UCSD-AML1 (cell line): ENCODE results near the gene PBX3.
A peak's percentile ranks its signal among the peaks of the same experiment; 100 is the strongest.
"Not testable (repeated sequence)": the region's sequence is repeated elsewhere in the genome, so short reads cannot be mapped to it uniquely, and the experiment has no call there.

Source experiments
- DNase-seq: peaks from one replicate; lab custom pipeline; 2025; ENCODE audit not compliant: unreplicated experiment; lab: John Stamatoyannopoulos, UW

PBX3 gene

GRCh38 chr9:125821078-125821477 lies 73.9 kb downstream of the PBX3 start:
- no peak for DNase-seq

DNA sequence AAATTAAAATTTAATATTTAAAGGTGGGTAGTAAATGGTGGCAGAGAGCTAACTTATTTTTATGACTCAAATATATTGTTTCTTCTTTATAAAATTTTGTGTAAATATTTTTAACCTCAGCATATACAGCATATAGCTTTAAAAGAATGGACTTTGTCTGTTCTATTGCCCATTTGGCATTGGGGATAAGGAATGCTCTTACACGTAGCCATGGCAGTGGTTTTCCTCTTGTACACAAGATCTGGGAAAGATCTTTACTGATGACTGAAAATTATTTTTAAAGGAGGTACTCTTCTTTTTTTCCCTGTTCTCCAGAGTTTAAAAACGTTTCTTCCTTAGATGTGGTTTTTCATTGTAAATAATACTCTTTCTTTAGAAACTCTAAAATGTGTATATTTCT lies 75.0 kb downstream of the PBX3 start:
- no peak for DNase-seq

DNA sequence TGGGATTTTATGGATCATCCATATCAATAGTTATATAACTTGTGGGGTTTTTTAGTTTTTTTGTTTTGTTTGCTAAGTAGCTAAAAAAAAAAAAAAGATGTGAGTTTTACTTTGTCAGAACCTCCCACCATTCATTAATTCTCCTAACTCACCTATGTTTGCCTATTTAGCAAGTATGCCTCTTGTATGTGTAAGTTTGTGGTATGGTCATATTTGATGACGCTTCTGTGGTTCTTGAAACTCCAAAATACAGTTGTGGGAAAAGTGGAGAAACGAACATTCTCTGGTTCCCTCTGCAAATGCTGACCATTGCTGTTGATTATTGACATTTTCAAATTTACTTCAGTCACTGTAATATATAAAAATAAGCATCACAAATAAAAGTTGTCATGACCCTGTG lies 75.7 kb downstream of the PBX3 start:
- DNase-seq: no peak

DNA sequence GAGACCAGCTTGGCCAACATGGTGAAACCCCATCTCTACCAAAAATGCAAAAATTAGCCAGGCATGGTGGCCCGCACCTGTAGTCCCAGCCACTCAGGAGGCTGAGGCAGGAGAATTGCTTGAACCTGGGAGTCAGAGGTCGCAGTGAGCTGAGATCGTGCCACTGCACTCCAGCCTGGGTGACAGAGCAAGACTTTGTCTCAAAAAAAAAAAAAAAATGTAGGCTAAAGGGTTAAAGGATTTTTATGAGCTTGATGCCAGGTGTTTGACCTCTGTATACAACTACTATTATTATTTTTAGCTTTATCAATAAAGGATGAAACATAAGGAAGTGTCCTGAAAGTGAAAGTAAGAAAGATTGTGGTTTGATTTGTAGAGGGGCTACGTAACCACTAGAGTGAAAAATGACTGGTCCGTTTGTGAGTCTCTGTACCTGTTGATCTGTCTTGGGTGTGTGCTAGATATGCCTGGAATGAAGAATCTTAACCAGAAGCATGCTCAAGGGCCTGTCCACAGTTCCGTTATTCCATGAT lies 76.8 kb downstream of the PBX3 start:
- DNase-seq: not testable (repeated sequence)

DNA sequence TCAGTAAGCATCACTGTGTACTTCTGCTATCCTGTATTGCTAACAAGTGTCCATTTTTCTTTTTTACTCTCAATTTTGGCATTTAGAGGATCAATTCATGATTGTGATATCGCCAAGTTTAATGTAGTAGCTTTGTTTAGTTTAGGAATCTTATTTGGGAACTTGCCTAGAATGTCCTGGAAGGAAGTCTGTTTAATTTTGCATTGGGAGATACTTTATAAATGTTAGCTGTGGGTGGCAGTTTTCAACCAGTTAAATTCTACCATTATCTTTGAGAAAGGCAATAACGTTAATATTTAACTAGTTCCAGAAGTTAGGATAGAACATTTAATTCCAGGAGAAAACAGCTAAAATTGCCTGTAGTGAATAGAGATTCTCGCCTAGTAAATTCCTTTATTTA lies 78.6 kb downstream of the PBX3 start:
- DNase-seq: no peak

GRCh38 chr9:125826850-125827249 lies 79.7 kb downstream of the PBX3 start:
- DNase-seq: no peak

DNA sequence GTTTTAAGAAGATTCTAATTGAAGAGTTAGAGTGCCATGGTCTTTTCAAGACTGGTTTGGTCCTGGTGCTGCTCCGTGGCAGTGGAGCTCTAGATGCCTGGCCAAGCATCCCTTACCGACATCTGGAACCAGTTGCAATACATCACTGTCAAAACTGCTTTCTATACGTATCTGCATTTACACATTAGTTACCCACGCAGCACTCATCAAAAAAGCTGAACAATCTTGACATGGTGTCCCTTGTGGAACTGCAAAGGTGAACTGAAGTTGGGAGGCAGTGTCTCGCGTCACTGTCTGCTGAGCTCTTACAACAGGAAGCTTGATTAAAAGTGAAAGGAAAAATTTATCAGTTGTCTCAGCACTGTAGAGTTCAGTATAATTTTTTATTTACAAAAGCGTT lies 82.6 kb downstream of the PBX3 start:
- peak; percentile 26 for DNase-seq

GRCh38 chr9:125831054-125831453 lies 83.9 kb downstream of the PBX3 start:
- DNase-seq: no peak

- DNase-seq: no peak
These were observed 84.4 kb downstream of the PBX3 start for GRCh38 chr9:125831616-125832015.

GRCh38 chr9:125835655-125836054 lies 88.5 kb downstream of the PBX3 start:
- DNase-seq: no peak

GRCh38 chr9:125839317-125839716 lies 92.1 kb downstream of the PBX3 start:
- no peak for DNase-seq

DNA sequence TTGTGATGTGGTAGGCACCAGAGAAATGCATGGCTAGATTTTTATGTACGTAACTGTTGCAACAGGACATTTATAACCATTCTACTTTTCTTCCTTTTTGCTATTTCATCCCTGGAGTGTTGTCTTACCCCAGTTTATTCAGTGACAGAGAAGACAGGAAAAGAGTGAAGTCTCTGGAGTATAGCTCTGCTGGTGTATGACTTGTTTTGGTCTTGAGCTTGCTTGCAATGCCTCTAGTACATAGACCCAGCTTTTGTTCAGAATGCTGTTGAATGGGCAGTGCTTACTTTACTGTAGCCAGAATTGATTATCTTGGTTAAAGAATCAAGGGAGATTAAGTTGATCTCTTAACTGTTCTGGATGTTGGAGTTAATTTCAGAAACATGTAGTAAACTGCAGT lies 94.3 kb downstream of the PBX3 start:
- DNase-seq: no peak

DNA sequence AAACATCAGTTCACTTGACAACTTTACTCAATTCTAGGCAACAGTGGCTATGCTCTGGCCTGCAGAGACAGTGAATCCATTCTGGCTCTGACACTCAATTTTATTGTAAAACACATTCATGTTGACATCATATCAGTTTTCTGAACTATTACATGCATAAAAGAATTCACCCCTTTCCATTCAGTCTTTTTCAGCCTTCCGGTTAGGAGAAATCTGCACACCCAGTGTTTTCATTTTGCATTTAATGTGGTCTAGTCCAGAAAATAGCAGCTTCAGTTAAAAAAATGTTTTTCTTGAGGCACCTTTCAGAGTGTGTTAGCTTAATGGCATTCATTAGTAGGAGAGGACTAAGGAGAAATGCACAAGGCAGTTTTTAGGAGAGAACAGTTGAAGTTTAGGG lies 95.1 kb downstream of the PBX3 start:
- DNase-seq: no peak

DNA sequence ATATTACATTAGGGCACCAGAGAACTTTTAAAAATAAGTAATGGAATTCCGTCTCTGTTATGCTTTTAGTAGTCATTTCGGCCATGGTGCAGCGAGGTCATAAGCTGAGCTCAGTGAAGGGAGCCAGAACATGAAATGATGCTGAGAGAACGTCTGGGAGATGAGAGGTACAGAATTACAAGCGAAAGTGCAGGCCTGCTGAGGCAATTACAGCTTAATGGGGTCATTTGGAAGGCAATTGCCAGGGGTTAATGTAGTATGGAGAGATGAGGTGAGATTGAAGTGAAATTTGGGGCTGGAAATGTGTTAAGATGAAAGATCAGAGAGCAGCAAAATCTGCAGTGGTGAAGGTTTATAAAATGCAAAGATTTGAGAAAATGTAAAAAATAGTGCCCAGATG lies 96.5 kb downstream of the PBX3 start:
- DNase-seq: no peak

- DNase-seq: no peak
These were observed 97.4 kb downstream of the PBX3 start for GRCh38 chr9:125844611-125845010.

DNA sequence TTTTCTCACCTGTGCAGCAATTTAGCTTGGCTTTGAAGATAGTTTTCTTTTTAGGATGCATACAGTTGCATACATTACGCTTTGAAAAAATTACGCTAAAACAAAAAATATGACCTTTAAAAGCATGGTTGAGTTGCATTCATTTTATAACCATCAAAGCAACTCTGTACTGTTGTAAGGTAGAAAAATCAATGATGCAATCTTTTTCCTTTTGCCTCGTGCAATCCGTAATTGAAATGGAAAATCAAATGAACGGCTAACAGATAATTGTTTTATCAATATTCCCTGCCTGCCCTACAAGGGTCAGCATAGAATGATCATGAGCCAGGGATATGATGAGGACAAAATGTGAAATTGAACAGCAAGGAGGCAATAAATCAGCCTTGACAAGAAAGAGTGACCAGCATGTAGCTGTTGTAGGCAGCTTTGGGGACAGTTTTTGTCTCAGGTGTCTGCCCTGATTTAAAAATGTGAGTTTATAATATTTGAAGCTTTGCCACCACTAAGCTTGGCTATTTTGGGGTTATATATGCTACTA lies 98.2 kb downstream of the PBX3 start:
- no peak for DNase-seq

- no peak for DNase-seq
These were observed 100.6 kb downstream of the PBX3 start for GRCh38 chr9:125847735-125848134.

DNA sequence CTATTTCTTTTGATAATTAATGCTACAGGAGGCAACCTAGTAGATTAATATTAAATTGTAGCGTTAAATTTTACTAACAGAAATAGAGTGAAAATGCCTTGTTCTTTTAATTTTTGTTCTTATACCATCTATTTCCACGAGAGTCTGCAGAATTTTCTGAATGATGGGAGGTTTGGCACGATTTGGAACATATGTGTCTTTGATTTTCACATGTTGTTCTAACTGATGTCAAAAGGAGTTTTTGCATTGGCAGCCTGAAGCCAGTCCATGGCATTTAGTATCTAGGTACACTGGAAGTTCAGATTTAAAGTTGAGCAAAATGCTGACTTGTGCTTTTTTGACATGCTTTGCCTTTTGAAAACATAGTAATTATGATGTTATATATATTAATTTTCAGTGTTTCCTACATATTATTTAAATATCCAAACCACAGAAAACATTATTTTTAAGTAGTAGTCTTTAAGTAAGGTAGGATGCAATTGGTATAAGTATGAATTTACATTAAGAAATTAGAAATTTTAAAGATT lies 103.0 kb downstream of the PBX3 start:
- no peak for DNase-seq

DNA sequence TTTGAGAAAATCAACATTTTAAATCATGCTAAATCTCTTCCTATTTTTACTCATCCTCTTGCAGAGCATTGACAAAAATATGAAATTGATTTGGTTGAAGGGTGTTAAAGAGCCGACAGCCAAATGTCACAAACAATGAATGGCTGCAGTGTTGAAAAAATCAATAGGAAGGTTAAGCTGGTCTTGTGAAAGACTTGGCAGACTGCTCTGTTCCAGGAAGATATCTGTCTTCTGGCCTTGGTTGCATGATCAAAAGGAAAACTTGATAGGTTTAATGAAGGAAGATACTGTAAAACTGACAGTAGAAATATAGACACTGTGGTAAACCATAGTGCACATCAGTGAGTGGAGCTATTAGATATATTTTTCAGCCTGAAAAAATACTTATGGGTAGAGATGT lies 103.6 kb downstream of the PBX3 start:
- no peak for DNase-seq

DNA sequence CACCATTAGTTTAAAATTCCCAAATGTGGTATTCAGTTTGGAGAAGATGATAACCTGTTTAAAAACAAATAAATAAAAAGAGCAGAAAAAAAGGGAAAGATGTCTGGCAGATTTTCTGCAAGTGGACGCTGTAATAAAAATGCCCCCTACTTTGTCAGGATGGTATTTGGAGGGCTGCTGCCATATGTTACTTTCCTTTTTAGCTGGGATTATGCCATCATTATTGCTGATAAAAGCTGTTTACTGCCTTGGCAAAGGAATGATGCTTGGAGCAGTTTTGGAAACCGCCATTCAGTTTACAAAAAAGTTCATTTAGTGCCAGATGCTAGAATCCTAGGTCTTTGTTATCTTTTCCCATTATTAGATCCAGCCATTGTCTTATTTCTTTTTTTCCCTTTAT lies 104.8 kb downstream of the PBX3 start:
- no peak for DNase-seq

GRCh38 chr9:125852386-125852785 lies 105.2 kb downstream of the PBX3 start:
- DNase-seq: no peak

- DNase-seq: no peak
These were observed 107.5 kb downstream of the PBX3 start for GRCh38 chr9:125854553-125855275.

GRCh38 chr9:125856331-125856730 lies 109.2 kb downstream of the PBX3 start:
- no peak for DNase-seq
